CD4-positive, alpha-beta memory T cell (primary cell): Measurements from ENCODE around the gene HECTD1. TPM values are rescaled to one million over a fixed set of nuclear protein-coding genes. Genes with fewer than 3 reads are reported as not detected.

Experiments
- CTCF ChIA-PET: fragments of 350-600 bp; sonication (Branson Sonifier 250); formaldehyde crosslinking; loops from one replicate; lab custom pipeline; 2021; ENCODE audit warnings: inconsistent platforms; ENCODE audit not compliant: partially characterized antibody; lab: Charles Lee
- POLR2A ChIA-PET: fragments of 350-600 bp; sonication (Branson Sonifier 250); formaldehyde crosslinking; loops from one replicate; lab custom pipeline; 2021; ENCODE audit not compliant: partially characterized antibody; lab: Charles Lee
- DNase-seq, 5 donors: peaks; one replicate each; pipeline versions ENCODE4 v3.0.0 to v3.0.0-alpha.2; 2020 to 2022; ENCODE audit warnings: mixed read lengths in 1 of 5
- H3K27ac ChIP-seq: one replicate; pipeline ENCODE4 v1.7.0; 2013; ENCODE audit warnings: low read depth, low read length
- H3K27me3 ChIP-seq: 2 replicates; pipeline ENCODE4 v1.7.0; 2013; ENCODE audit warnings: mild to moderate bottlenecking, low read length, moderate library complexity; ENCODE audit not compliant: insufficient read depth
- H3K36me3 ChIP-seq: 2 replicates; pipeline ENCODE4 v1.7.0; 2013; ENCODE audit warnings: mild to moderate bottlenecking, low read length, moderate library complexity; ENCODE audit not compliant: insufficient read depth
- H3K4me1 ChIP-seq: 2 replicates; pipeline ENCODE4 v1.7.0; 2013; ENCODE audit warnings: mild to moderate bottlenecking, low read length, moderate library complexity; ENCODE audit not compliant: insufficient read depth
- H3K4me3 ChIP-seq, 2 donors: one replicate each; pipeline ENCODE4 v1.7.0; 2013; ENCODE audit warnings: low read length in 2 of 2, mild to moderate bottlenecking in 1 of 2
- H3K9me3 ChIP-seq, 2 donors: one replicate each; pipeline ENCODE4 v1.7.0; 2013; ENCODE audit warnings: low read length in 2 of 2, control low read depth in 1 of 2; ENCODE audit not compliant: control insufficient read depth in 1 of 2
- H3K27ac Mint-ChIP-seq, 7 donors: one replicate each; pipeline ENCODE4 v1.8.0; 2020 to 2021; ENCODE audit warnings: mixed read lengths in 7 of 7, mild to moderate bottlenecking in 6 of 7, inconsistent platforms in 3 of 7, moderate library complexity in 3 of 7
- H3K27me3 Mint-ChIP-seq, 2 donors: one replicate each; pipeline ENCODE4 v1.8.0; 2020 to 2021; ENCODE audit warnings: mixed read lengths in 2 of 2
- H3K36me3 Mint-ChIP-seq, 2 donors: one replicate each; pipeline ENCODE4 v1.8.0; 2020 to 2021; ENCODE audit warnings: mixed read lengths in 2 of 2, inconsistent platforms in 1 of 2, mild to moderate bottlenecking in 1 of 2
- H3K4me1 Mint-ChIP-seq, 4 donors: one replicate each; pipeline ENCODE4 v1.8.0; 2020 to 2021; ENCODE audit warnings: mixed read lengths in 4 of 4, mild to moderate bottlenecking in 1 of 4
- H3K4me3 Mint-ChIP-seq, 8 donors: one replicate each; pipeline ENCODE4 v1.8.0; 2020 to 2021; ENCODE audit warnings: mixed read lengths in 8 of 8, mild to moderate bottlenecking in 7 of 8, moderate library complexity in 6 of 8, inconsistent platforms in 3 of 8
- H3K9me3 Mint-ChIP-seq, 8 donors: one replicate each; pipeline ENCODE4 v1.8.0; 2020 to 2021; ENCODE audit warnings: mixed read lengths in 8 of 8, mild to moderate bottlenecking in 5 of 8, inconsistent platforms in 3 of 8, moderate library complexity in 1 of 8
- intact Hi-C: fragments of 100-400 bp; cut with micrococcal nuclease; formaldehyde crosslinking; loops from one replicate; pipeline ENCODE4 v1.15.1; 2023
- polyA plus RNA-seq, 2 donors: library from polyadenylated mRNA; unstranded; fragments of 300-500 nt; fragmentation: Illumina TruSeq; gene quantifications; one replicate each; pipeline ENCODE4 v1.2.3, GENCODE V29; 2021
- total RNA-seq, 2 experiments: library from RNA; stranded (reverse); gene quantifications; one replicate each; pipeline ENCODE4 v1.2.3, GENCODE V29; 2021

The HECTD1 gene
- total and polyA plus RNA-seq, 4 experiments from 2014 or later: 15.6 to 170 (median 96.6) TPM

DNA sequence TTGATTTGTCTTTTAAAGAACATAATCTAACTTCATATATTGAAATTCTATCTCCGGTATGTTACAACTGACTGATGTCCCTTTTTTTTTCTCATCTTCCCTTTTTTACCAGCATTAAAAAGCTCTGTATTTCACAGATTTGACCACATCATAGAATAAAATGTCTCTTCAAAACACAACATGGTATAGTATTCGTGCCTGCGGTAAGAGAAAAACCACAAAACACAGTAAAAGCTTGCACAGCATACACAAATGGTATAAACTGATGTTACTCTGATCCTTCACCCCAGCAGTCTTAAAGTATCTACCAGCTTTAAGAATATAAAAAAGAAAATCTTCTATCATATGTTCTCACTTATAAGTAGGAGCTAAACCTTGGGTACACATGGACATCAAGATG, 83.4 kb downstream of the HECTD1 start:
- Histone ChIP-seq H3K4me1 (peaks cover 46% of the 10 kb centered on the region), H3K27me3 (no peaks in the 10 kb centered on the region), H3K27ac (no peak overlapping the region), H3K9me3 (no peaks in the 10 kb centered on the region), H3K4me3 (no peak overlapping the region), H3K36me3 (peaks cover 37% of the 10 kb centered on the region)
- Mint-ChIP-seq H3K27ac (peak overlapping the region; percentile 8 to 93 (median 83)), H3K27me3 (no peaks in the 10 kb centered on the region), H3K4me1 (peaks cover 35 to 44% (median 40%) of the 10 kb centered on the region in 4 donors), H3K4me3 (peak overlapping the region; percentile 21 to 73 (median 58)), H3K36me3 (peaks cover 50 to 53% of the 10 kb centered on the region in 2 donors), H3K9me3 (no peaks in the 10 kb centered on the region)
- ChIA-PET CTCF (interaction anchor here (3.3 kb wide), 1 partner anchor 83 kb away, joined by 19 read pairs; the partner anchor contains the start of gene HECTD1), POLR2A (interaction anchor here (0.7 to 7.8 kb wide), 9 partner anchors 11 to 333 kb away, joined by 3 to 152 read pairs (median 4); partner anchors contain the start of genes AP4S1, DTD2, HEATR5A and HECTD1)
- DNase-seq: peak; percentile 69 to 87 (median 82)
- intact Hi-C loops: loop anchor here (1.0 kb wide), 2 partner anchors 83 to 296 kb away; partner anchors contain the start of genes HEATR5A and HECTD1

- Mint-ChIP-seq H3K4me3 (peak overlapping the region in 2 of 8 donors; percentile 28), H3K27ac (peak overlapping the region in 4 of 7 donors; percentile 7 to 76 (median 44)), H3K4me1 (peaks cover 24 to 32% (median 28%) of the 10 kb centered on the region in 4 donors), H3K27me3 (no peaks in the 10 kb centered on the region), H3K36me3 (peaks cover 43 to 51% of the 10 kb centered on the region in 2 donors), H3K9me3 (no peaks in the 10 kb centered on the region)
- Histone ChIP-seq H3K4me3 (no peak overlapping the region), H3K27ac (no peak overlapping the region), H3K9me3 (no peaks in the 10 kb centered on the region), H3K27me3 (no peaks in the 10 kb centered on the region), H3K36me3 (peaks cover 31% of the 10 kb centered on the region), H3K4me1 (peaks cover 33% of the 10 kb centered on the region)
- CTCF ChIA-PET: no interaction called here
- POLR2A ChIA-PET: interaction anchor here (1.6 to 2.6 kb wide), 2 partner anchors 83 to 85 kb away, joined by 3 to 17 read pairs; partner anchors contain the start of gene HECTD1
- intact Hi-C loops: no loop called here
- DNase-seq: no peak
These were observed 84.7 kb downstream of the HECTD1 start for GRCh38 chr14:31122921-31123320.

GRCh38 chr14:31122098-31122611, 85.4 kb downstream of the HECTD1 start:
- H3K36me3 Mint-ChIP-seq: peaks cover 37 to 53% of the 10 kb centered on the region in 2 donors
- Histone ChIP-seq H3K27me3 (no peaks in the 10 kb centered on the region), H3K27ac (no peak overlapping the region), H3K4me3 (no peak overlapping the region), H3K9me3 (no peaks in the 10 kb centered on the region), H3K36me3 (peaks cover 38% of the 10 kb centered on the region), H3K4me1 (peaks cover 27% of the 10 kb centered on the region)
- no peaks in the 10 kb centered on the region for H3K9me3 Mint-ChIP-seq
- DNase-seq: no peak
- POLR2A ChIA-PET: interaction anchor here (1.6 to 2.6 kb wide), 2 partner anchors 84 to 86 kb away, joined by 3 to 17 read pairs; partner anchors contain the start of gene HECTD1
- intact Hi-C loops: no loop called here
- no peak overlapping the region for H3K4me3 Mint-ChIP-seq
- H3K4me1 Mint-ChIP-seq: peaks cover 21 to 26% (median 23%) of the 10 kb centered on the region in 4 donors
- peak overlapping the region in 1 of 7 donors; percentile 29 for H3K27ac Mint-ChIP-seq
- CTCF ChIA-PET: interaction anchor here (0.8 to 1.4 kb wide), 2 partner anchors 85 to 87 kb away, joined by 3 read pairs; partner anchors contain the start of gene HECTD1
- H3K27me3 Mint-ChIP-seq: no peaks in the 10 kb centered on the region

- Histone ChIP-seq H3K9me3 (no peaks in the 10 kb centered on the region), H3K4me1 (peaks cover 8% of the 10 kb centered on the region), H3K27me3 (no peaks in the 10 kb centered on the region), H3K36me3 (peaks cover 56% of the 10 kb centered on the region), H3K27ac (no peak overlapping the region), H3K4me3 (no peak overlapping the region)
- H3K4me1 Mint-ChIP-seq: peaks cover 9 to 18% (median 12%) of the 10 kb centered on the region in 4 donors
- ChIA-PET CTCF (no interaction called here), POLR2A (interaction anchor here (1.6 kb wide), 1 partner anchor 88 kb away, joined by 6 read pairs; the partner anchor contains the start of gene HECTD1)
- no peak overlapping the region for H3K4me3 Mint-ChIP-seq
- H3K36me3 Mint-ChIP-seq: peaks cover 47 to 70% of the 10 kb centered on the region in 2 donors
- intact Hi-C loops: no loop called here
- no peak for DNase-seq
- peak overlapping the region in 2 of 7 donors; percentile 86 to 90 for H3K27ac Mint-ChIP-seq
- H3K9me3 Mint-ChIP-seq: no peaks in the 10 kb centered on the region
- H3K27me3 Mint-ChIP-seq: no peaks in the 10 kb centered on the region
These were observed 88.7 kb downstream of the HECTD1 start for GRCh38 chr14:31118892-31119291.

- no peaks in the 10 kb centered on the region for H3K27me3 Mint-ChIP-seq
- DNase-seq: no peak
- intact Hi-C loops: no loop called here
- H3K4me1 ChIP-seq: no peaks in the 10 kb centered on the region
- H3K36me3 ChIP-seq: peaks cover 47% of the 10 kb centered on the region
- ChIA-PET CTCF (no interaction called here), POLR2A (no interaction called here)
- peaks cover 0 to 5% (median 0%) of the 10 kb centered on the region in 4 donors for H3K4me1 Mint-ChIP-seq
- H3K27ac ChIP-seq: no peak overlapping the region
- peaks cover 25 to 78% of the 10 kb centered on the region in 2 donors for H3K36me3 Mint-ChIP-seq
- H3K27me3 ChIP-seq: no peaks in the 10 kb centered on the region
- H3K4me3 ChIP-seq: no peak overlapping the region
- H3K9me3 Mint-ChIP-seq: no peaks in the 10 kb centered on the region
- no peaks in the 10 kb centered on the region for H3K9me3 ChIP-seq
- H3K27ac Mint-ChIP-seq: peak overlapping the region in 1 of 7 donors; percentile 18
- no peak overlapping the region for H3K4me3 Mint-ChIP-seq
These were observed 93.8 kb downstream of the HECTD1 start for GRCh38 chr14:31113794-31114193.

DNA sequence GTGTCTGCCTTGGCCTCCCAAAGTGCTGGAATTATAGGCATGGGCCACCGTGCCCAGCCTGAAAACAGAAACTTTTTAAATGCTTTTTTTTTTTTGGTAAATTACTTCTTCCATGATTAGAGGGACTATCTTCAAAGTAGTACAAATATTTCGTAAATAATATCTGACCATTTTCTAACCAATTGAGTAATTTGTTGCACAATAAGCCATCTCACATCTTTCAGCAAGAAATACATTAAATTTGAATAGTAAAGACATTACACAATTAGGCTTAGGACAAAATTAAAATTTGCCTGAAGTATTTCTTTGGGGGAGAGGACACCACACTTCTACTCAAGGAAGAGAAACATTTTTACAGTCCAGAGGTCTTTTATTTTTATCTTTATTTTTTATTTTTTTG, 96.7 kb downstream of the HECTD1 start:
- H3K27ac Mint-ChIP-seq: peak overlapping the region in 5 of 7 donors; percentile 12 to 84 (median 41)

DNA sequence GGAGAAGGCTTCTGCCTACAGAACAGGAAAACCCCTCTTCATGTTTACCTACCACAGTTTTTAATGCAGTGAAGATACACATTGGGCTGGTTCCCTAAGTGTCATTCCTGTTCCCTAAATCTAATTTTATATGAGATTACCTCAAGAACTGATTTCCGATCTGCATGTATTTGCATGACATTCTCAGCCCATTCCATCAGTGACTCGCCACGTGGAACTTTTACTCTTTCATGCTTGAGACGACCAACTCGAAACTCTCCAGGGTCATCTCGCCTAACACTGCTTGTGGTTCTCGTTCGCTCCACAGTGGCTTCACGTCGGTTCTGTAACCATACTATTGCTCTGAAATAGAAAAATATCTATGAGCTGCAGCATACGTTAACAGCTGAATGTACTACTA, 98.3 kb downstream of the HECTD1 start:
- Mint-ChIP-seq H3K4me1 (no peaks in the 10 kb centered on the region), H3K9me3 (no peaks in the 10 kb centered on the region), H3K27me3 (no peaks in the 10 kb centered on the region), H3K36me3 (peaks cover 30 to 75% of the 10 kb centered on the region in 2 donors), H3K27ac (peak overlapping the region in 1 of 7 donors; percentile 53), H3K4me3 (no peak overlapping the region)
- POLR2A ChIA-PET: interaction anchor here (0.6 to 0.7 kb wide), 2 partner anchors 11 to 64 kb away, joined by 3 to 4 read pairs; no protein-coding TSS in a partner anchor
- intact Hi-C loops: no loop called here
- H3K4me1 ChIP-seq: no peaks in the 10 kb centered on the region
- CTCF ChIA-PET: interaction anchor here (0.9 kb wide), 1 partner anchor 26 kb away, joined by 3 read pairs; no protein-coding TSS in a partner anchor
- DNase-seq: no peak
- peaks cover 56% of the 10 kb centered on the region for H3K36me3 ChIP-seq
- H3K4me3 ChIP-seq: no peak overlapping the region
- no peaks in the 10 kb centered on the region for H3K9me3 ChIP-seq
- no peaks in the 10 kb centered on the region for H3K27me3 ChIP-seq
- no peak overlapping the region for H3K27ac ChIP-seq

More for the DNA sequence above, 96.7 kb downstream of the HECTD1 start:
- Histone ChIP-seq H3K4me1 (no peaks in the 10 kb centered on the region), H3K9me3 (no peaks in the 10 kb centered on the region), H3K36me3 (peaks cover 46% of the 10 kb centered on the region), H3K27me3 (no peaks in the 10 kb centered on the region), H3K4me3 (no peak overlapping the region), H3K27ac (no peak overlapping the region)
- peaks cover 0 to under 1% (median 0%) of the 10 kb centered on the region in 4 donors for H3K4me1 Mint-ChIP-seq
- H3K4me3 Mint-ChIP-seq: no peak overlapping the region
- ChIA-PET CTCF (no interaction called here), POLR2A (no interaction called here)
- no peaks in the 10 kb centered on the region for H3K27me3 Mint-ChIP-seq
- peaks cover 25 to 73% of the 10 kb centered on the region in 2 donors for H3K36me3 Mint-ChIP-seq
- DNase-seq: no peak
- intact Hi-C loops: no loop called here
- no peaks in the 10 kb centered on the region for H3K9me3 Mint-ChIP-seq
